ACHN (cell line): Measurements from ENCODE around the gene HAPLN2.
A peak's percentile ranks its signal among the peaks of the same experiment; 100 is the strongest.
"Not testable (repeated sequence)": the region's sequence is repeated elsewhere in the genome, so short reads cannot be mapped to it uniquely, and the experiment has no call there.

Source experiments
- DNase-seq: peaks from one replicate; pipeline ENCODE4 v3.0.0-alpha.2; 2015
- in situ Hi-C: cut with HindIII; loops from 2 replicates; pipeline ENCODE4 v1.10.0; 2017; ENCODE audit warnings: low sequenced_read_pairs, low pct_ligation_motif_present, low pct_unique_long_range_greater_than_20kb

HAPLN2 gene

DNA sequence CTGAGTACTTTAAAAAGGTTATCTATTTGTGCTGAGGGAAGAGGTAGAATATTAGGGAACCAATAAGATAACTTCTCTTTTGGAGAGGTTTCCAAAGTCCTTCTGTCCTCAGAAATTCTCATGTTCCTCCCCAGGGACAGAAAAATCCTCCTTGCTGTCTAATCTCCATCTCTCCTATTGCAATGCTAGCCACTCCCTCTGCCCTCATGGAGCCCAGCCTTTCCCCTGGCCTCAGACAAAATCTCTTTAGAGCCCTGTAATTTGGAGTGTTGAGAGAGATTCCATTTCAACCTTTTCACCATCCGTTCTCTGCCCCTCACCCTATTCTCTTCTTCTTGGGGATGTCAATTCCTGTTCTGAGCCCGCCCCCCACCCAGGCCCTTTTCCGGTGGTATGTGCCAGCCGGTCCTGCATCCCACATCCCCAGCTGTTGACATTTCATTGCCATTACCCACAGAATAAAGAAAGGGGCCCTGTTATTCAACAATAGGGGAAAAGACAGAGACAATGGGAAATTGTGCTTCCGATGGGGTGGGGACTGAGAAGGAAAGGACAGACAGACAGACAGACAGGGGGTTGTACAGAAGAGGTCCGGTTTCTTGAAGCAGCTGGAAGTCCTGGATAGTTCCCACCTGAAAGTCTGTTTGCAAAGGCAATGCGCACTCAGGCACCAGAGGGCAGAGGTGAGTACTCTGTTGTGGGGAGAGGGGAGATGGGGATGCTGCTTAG is at the start of gene HAPLN2:
Gene HAPLN2, plus strand, starts transcription at position 563 of the 729 bp plus-strand sequence. CDS start 4,076 bp downstream, outside the sequence.
- peak; percentile 34 for DNase-seq
- in situ Hi-C loops: no loop called here

DNA sequence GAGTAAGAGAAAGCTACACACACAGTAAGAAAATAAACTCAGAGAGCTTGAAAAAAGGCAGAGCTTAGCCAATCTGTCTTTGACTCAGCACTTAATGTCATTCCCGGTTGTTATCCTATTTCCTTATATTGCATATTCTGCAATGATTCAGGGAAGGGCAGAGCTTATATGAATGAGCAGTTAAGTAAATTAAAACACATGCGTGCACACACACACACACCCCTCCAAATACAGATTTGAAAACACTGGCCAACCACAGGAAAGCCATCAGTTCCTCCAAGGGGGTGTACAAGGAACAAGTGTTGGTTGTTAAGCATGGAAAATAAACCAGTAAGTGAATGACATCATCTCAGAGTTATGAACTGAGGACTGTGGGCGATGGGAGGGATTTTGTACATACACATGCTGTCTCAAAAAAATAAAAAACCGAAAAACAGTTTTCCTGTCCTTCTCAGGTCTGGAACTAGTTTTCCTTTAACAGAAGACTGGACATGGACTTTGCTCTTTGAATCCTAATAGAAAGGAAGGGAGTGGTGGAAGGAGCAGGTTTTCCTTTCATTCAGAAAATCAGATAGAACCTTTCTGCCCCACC is 47.9 kb upstream of the HAPLN2 start:
- DNase-seq: peak; percentile 76
- in situ Hi-C loops: no loop called here

DNA sequence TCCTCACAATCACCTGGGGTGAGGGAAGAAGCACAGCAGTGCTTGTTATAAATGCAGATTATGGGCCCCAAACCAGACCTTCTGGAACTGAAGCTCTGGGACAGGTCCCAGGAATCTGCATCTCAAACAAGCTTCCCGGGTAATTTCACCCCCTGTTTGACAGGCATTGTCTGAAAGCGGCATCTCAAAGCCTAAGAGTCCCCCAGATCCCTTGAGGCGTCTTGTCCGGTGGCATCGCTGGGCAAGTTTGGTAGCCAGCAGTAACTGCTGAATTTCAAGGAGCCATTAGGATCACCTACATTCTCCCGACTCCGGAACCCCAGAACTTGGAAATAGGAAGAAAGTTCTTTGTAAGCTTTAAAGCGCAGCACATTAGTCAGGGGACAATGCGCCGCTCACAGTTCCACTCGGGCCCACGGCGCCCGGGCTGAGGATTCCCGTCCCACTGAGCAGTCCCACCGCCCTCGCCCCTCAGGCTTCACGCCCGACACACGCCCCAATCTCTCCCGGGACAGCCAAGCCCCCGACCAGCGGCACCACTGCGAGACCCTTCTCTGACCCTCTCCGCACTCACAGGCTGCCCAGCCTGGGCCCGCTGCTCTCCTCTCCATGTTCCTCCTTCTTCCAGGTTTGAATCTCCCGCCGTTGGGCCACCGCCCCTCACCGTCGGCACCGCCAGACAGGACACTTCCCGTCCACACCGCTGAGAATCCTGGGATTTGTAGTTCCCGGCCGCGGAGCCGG is 47.1 kb upstream of the HAPLN2 start, which contains the start of gene IQGAP3:
Gene IQGAP3, minus strand, starts transcription at position 647 of the 744 bp plus-strand sequence. Its CDS starts 36 bp downstream, at position 611.
- in situ Hi-C loops: no loop called here
- DNase-seq: peak; percentile 91

DNA sequence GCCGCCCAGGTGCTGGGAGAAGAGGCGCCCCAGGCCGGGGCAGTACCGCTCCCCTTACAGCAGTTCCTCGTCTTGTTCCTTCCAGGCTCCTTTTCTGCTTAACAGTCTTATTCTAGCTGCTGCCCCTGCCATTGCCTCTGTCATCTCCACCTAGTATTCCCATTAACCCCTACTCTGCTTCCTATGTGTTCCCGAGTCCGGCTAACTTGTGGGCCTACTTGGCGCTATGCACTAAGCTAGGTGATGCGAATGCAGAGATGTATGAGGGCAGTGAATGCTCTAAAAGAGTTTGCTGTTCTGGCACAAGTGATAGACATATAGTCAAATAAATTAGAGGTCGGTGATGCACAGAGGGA is 46.6 kb upstream of the HAPLN2 start:
- in situ Hi-C loops: no loop called here

DNA sequence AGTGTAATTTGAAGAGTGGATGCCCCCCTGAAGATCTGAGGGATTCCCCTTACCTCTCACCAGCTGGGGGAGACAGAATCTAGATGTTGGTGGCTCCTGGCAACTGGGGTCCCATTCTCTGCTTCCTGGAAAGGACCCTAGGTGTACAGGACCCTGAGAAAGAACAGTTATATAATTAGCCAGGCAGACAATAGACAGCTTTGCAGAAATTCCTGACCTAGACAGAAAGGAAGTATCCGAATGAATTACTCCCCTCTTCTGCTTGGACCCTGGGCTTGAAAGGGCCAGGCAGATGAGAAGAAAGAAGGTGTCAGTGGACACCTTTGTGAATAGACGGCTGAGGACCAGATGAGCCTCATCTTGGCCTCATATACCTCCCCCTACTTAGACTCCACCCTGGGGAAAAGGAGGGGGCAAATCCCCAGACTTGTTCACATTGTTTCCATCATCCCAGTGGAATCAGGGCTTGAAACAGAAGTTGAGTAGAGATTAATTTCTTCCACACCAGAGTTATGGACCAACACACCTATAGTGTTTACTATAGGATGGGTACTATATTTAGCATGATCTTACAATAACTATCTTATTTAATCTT is 45.1 kb upstream of the HAPLN2 start:
- in situ Hi-C loops: no loop called here
- DNase-seq: no peak

More for the DNA sequence above, 46.6 kb upstream of the HAPLN2 start:
- DNase-seq: no peak

DNA sequence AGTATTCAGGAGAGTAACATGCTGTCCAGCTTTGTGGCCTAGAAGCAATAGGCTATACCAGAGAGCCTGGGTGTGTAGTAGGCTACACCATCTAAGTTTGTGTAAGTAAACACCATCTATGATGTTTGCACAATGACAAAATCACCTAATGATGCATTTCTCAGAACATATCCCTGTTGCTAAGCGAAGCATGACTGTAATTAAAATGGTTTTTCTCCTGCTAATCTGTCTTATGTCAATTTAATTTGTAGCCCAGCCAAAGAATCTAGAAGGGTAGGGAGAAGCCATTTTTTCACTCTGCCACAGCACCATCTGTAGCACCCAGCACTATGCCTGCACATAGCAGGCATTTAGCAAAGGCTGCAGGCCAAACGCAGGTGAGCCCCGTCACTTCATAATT is 41.7 kb upstream of the HAPLN2 start:
- in situ Hi-C loops: no loop called here
- DNase-seq: no peak

DNA sequence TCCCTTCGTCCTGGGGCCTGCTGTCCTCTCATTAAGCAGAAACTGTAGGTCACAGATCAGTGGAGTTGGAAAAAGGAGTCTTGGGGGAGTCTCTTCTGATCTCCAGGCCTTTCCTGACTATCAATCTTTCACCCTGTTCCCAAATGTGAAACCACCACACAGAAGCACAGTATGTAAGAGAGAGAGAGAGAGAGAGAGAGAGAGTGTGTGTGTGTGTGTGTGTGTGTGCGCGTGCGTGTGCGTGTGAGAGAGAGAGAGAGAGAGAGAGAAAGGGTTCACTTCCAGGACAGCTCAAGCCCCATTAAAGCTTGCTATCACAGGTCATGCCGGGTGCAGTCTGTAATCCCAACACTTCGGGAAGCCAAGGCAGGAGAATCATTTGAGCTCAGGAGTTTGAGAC is 41.2 kb upstream of the HAPLN2 start:
- in situ Hi-C loops: no loop called here
- no peak for DNase-seq

DNA sequence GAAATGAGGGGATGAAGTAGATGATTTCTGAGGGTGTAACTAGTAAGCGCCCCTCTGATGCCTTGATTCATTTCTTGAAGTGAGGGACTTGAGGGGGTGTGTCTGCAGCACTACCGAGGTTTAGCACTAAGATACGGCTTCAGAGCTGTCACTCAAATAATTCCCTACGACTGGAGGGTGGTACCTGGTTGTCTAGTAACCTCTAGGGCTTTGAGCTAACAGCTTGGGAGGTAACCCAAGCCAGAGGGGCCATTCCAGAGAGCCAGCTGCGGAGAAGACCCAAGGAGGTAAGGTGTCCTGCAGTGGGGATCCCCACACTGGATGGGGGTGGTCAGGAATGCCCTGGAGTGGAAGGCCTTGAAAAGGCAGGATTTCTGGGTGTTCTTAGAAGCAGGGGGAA is 39.7 kb upstream of the HAPLN2 start, which contains the start of gene TTC24:
Gene TTC24, plus strand, starts transcription at position 252 of the 400 bp plus-strand sequence. CDS start 1,642 bp downstream, outside the sequence.
- in situ Hi-C loops: no loop called here
- DNase-seq: no peak

DNA sequence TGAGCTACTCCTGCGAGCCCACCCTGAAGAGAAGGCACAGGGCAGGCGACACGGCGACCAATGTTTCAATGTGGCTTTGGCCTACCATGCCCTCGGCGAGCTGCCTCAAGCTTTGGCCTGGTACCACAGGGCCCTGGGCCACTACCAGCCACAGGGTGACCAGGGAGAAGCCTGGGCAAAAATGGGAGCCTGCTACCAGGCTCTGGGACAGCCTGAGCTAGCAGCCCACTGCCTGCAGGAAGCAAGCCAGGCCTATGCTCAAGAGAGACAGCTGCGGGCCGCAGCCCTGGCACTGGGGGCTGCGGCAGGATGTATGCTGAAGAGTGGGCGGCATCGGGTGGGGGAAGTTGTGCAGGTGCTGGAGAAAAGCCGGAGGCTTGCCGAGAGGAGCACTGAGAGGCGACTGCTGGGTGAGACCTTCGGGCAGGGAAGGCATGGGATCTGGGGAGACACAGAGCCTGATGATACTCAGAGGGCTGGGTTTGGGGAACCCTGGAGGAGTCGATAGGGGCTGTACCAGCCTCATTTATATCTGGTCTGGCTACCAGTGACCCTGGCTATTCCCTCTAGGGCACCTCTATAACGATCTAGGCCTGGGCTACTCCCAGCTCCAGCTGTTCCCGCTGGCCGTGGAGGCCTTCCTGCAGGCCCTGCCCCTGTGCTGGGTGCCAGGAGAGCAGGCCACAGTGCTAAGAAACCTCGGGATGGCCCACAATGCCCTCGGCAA is 37.4 kb upstream of the HAPLN2 start:
- no peak for DNase-seq
- in situ Hi-C loops: no loop called here

DNA sequence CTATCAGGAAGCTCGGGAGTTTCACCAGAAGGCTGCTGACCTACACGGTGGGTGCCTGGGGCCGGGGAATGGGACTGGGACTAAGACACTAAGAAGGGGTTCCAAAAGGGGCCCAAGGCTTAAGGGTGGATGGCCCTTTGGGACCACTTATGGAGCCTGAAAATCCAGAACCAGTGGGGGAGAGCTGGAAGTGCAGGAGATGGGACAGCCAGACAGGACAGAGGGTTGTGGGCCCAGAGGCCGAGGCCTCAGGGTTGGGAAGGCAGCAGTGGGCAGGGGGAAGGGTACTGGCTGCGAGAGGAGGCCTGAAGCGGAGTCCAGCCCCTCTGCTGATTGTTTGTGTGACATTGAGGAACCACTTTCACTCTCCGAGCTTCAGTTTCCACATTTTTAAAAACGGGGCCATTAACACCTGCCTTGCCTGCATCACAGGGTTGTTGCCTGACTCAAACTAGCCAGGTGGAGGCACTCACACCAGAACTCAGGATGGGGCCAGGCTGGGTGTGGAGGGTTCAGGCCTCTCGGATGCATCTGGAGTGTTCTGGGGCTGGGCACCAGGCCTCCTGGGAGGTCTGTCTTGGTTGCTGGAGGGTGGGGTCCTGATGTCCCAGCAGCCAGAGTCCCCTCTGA is 36.7 kb upstream of the HAPLN2 start:
- DNase-seq: no peak
- in situ Hi-C loops: no loop called here

DNA sequence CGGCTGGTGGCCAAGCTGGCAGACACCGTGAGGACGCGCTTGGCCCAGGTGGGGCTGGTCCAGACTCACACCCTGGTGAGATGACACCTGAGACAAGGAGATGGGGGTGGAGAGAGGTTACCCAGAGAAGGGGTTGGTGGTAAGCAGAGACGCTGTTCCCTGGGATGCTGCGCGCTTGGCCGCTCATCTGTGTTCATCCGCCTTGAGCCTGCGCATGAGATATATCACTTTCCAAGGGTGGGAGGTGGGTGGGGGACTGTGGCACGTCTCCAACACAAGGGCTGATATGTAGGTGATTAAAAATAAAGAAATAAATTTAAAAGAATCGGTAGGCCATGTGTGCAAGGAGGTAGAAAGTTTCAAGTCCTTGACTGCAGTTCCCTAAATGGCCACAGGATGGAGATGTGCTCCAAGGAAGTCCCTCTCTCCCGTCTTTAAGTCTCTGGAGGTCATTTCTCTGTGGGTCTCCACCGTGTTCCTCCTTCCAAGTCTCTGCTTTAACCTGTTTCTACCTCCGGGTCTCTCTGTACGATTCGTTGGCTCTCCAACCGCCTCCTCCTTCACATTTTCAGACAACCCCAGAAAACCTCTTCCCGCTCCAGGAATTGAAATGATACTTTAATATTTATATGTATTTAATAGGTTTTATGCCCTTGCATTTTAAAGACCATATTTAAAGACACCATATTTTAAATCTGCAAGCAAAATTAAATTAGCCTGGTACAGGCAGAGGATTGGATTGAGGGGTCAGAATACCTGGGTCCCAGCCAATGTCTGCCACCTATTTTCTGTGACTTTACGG is 35.2 kb upstream of the HAPLN2 start:
- DNase-seq: peak; percentile 86
- in situ Hi-C loops: no loop called here

DNA sequence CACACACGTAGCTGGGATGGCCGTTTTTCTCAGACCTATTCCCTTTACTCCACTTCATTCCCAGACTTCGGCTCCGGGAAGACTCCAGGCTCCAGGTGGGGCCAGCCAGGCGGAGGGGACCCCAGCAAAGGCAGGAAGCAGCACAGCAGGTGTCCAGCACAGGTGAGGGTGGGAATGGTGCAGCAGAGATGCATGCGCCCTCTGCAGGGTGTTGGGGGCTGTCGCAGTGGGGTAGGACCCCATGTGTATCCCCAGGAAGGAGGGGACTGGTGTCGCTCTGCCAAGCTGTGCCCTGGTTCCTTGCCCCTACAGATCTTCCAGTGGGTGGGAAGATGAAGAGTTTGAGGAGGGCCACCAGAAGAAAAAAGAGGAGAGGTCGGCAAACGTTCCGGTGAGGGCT is 34.4 kb upstream of the HAPLN2 start:
- in situ Hi-C loops: no loop called here
- no peak for DNase-seq

DNA sequence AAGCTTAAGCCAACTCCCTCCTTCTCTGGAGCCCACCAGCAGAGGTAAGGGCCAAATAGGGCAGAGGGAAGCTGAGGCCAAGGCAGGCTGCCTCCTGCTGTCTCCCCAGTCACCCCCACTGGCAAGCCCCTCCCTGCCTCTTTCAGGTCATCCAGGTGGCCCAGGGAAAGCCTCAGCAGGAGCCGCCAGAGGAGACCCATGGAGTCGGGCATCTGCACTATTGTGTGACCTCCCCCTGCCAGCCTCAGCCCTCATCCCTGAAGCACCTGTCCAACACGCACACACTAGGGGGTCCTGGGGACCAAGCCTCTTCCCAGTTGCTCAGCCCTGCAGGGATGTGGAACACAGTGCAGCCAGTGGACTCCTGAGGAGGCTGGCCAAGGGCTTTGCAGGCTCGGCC is 32.9 kb upstream of the HAPLN2 start:
- DNase-seq: no peak
- in situ Hi-C loops: no loop called here

DNA sequence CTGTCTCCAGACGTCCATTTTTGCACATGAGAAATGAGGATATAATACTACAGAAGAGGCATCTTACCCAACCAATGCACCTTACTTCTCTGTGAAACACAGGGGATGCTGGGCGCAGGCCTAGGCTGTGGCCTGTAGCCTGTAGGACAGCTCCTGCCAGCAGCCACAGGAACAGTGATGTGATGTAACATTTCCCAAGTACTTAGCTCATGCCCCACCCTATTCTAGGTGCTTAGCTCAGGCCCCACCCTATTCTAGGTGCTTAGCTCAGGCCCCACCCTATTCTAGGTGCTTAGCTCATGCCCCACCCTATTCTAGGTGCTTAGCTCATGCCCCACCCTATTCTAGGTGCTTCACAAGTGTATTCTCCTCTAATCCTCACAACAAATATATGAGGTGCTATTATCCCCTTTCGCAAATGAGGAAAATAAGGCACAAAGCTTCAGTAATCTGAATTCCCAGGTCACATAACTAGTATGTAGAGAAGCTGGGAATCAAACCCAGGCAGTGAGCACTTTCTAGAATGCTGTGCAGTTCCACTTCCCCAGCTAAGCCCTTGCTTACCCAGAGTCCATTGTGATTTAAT is 32.2 kb upstream of the HAPLN2 start:
- DNase-seq: no peak
- in situ Hi-C loops: no loop called here

DNA sequence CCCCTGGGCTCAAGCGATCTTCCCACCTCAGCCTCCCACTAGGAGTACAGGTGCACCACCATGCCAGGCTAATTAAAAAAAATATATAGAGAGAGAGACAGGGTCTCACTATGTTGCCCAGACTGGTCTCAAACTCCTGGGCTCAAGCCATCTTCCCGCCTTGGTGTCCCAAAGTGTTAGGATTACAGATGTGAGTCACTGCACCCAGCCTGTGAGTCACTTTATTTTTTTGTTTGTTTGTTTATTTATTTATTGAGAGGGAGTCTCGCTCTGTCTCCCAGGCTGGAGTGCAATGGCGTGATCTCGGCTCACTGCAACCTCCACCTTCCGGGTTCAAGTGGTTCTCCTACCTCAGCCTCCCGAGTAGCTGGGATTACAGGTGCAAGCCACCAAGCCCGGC is 31.3 kb upstream of the HAPLN2 start:
- DNase-seq, in situ Hi-C loops: not testable (repeated sequence)

DNA sequence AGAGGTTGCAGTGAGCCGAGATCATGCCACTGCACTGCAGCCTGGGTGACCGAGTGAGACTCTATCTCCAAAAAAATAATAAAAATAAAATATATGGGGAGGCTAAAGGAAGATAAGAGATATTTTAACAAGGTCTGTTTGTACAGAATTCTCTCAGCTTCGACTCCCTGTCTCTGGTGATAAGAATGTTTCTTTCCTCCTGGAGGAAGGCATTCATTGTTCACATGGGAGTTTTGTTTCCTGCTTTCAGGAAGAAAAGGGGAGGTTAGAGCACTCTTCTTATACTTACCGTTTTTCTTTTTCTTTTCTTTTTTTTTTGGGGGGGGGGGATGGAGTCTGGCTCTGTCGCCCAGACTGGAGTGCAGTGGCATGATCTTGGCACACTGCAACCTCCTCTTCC is 29.7 kb upstream of the HAPLN2 start:
- in situ Hi-C loops: no loop called here
- no peak for DNase-seq
